ENCODE measurements around the gene OR8J1. TPM values are rescaled to one million over a fixed set of nuclear protein-coding genes. Genes with fewer than 3 reads are reported as not detected.
"Not testable (repeated sequence)": the region's sequence is repeated elsewhere in the genome, so short reads cannot be mapped to it uniquely, and the experiment has no call there.

The OR8J1 gene
- polyA plus RNA-seq, result not detected

GRCh38 chr11:56353991-56354390 is at the start of gene OR8J1:
Gene OR8J1 (plus strand): TSS chr11:56354291. CDS start chr11:56360247, 5,956 bp downstream.
- Mint-ChIP-seq H3K4me1 (no peaks in the 10 kb centered on the region), H3K9me3 (peaks cover 2 to 8% (median 3%) of the 10 kb centered on the region in 3 donors), H3K27me3 (no peaks in the 10 kb centered on the region), H3K36me3 (peaks cover 3% of the 10 kb centered on the region), H3K4me3 (no peak within 1 kb of the TSS), H3K27ac (no peak within 1 kb of the TSS)

GRCh38 chr11:56307836-56308235 is 46.3 kb upstream of the OR8J1 start:
- Mint-ChIP-seq H3K9me3 (peaks cover 4 to 21% (median 5%) of the 10 kb centered on the region in 3 donors), H3K4me3 (no peak overlapping the region), H3K27ac (no peak overlapping the region), H3K27me3 (no peaks in the 10 kb centered on the region), H3K36me3 (no peaks in the 10 kb centered on the region), H3K4me1 (no peaks in the 10 kb centered on the region)

- Mint-ChIP-seq H3K27me3 (no peaks in the 10 kb centered on the region), H3K9me3 (peaks cover 2 to 7% (median 5%) of the 10 kb centered on the region in 3 donors), H3K36me3 (no peaks in the 10 kb centered on the region), H3K4me3 (no peak within 1 kb of the TSS), H3K27ac (no peak within 1 kb of the TSS), H3K4me1 (no peaks in the 10 kb centered on the region)
Observed at GRCh38 chr11:56314844-56315243, 39.2 kb upstream of the OR8J1 start, which contains the start of gene OR8K3. Gene OR8K3 (plus strand): TSS chr11:56315144. CDS start chr11:56318307, 3,163 bp downstream.

GRCh38 chr11:56331861-56332491 is 22.1 kb upstream of the OR8J1 start:
- H3K36me3 Mint-ChIP-seq, result no peaks in the 10 kb centered on the region
- peaks cover 2 to 4% (median 4%) of the 10 kb centered on the region in 3 donors for H3K9me3 Mint-ChIP-seq
- H3K27ac Mint-ChIP-seq, result no peak overlapping the region
- H3K4me1 Mint-ChIP-seq, result no peaks in the 10 kb centered on the region
- no peak overlapping the region for H3K4me3 Mint-ChIP-seq
- no peaks in the 10 kb centered on the region for H3K27me3 Mint-ChIP-seq

GRCh38 chr11:56333156-56333555 is 20.9 kb upstream of the OR8J1 start:
- no peak overlapping the region for H3K27ac Mint-ChIP-seq
- H3K4me3 Mint-ChIP-seq, result no peak overlapping the region
- no peaks in the 10 kb centered on the region for H3K4me1 Mint-ChIP-seq
- H3K36me3 Mint-ChIP-seq, result no peaks in the 10 kb centered on the region
- no peaks in the 10 kb centered on the region for H3K27me3 Mint-ChIP-seq
- H3K9me3 Mint-ChIP-seq, result peaks cover 2 to 10% (median 2%) of the 10 kb centered on the region in 3 donors

GRCh38 chr11:56340289-56340688 is 13.8 kb upstream of the OR8J1 start:
- no peak overlapping the region for H3K4me3 Mint-ChIP-seq
- no peaks in the 10 kb centered on the region for H3K4me1 Mint-ChIP-seq
- peaks cover 2 to 22% (median 3%) of the 10 kb centered on the region in 3 donors for H3K9me3 Mint-ChIP-seq
- H3K36me3 Mint-ChIP-seq, result no peaks in the 10 kb centered on the region
- H3K27me3 Mint-ChIP-seq, result no peaks in the 10 kb centered on the region
- H3K27ac Mint-ChIP-seq, result no peak overlapping the region

- peaks cover 0 to 17% (median 1%) of the 10 kb centered on the region in 3 donors for H3K9me3 Mint-ChIP-seq
- H3K36me3 Mint-ChIP-seq, result no peaks in the 10 kb centered on the region
- no peak within 1 kb of the TSS for H3K4me3 Mint-ChIP-seq
- no peaks in the 10 kb centered on the region for H3K27me3 Mint-ChIP-seq
- peak within 1 kb of the TSS in 1 of 3 donors; percentile 67 for H3K27ac Mint-ChIP-seq
- no peaks in the 10 kb centered on the region for H3K4me1 Mint-ChIP-seq
Observed at GRCh38 chr11:56345739-56346138, 8.4 kb upstream of the OR8J1 start, which contains the start of gene OR8K1. Gene OR8K1 (plus strand): TSS chr11:56346039. CDS start chr11:56346039, 0 bp downstream.

GRCh38 chr11:56375324-56375723 is 21.2 kb downstream of the OR8J1 start, which contains the start of gene OR8U1:
Gene OR8U1 (plus strand): TSS chr11:56375624. CDS start chr11:56375624, 0 bp downstream.
- H3K27me3 Mint-ChIP-seq, result no peaks in the 10 kb centered on the region
- no peaks in the 10 kb centered on the region for H3K36me3 Mint-ChIP-seq
- H3K4me1 Mint-ChIP-seq, result no peaks in the 10 kb centered on the region
- no peak within 1 kb of the TSS for H3K4me3 Mint-ChIP-seq
- H3K27ac Mint-ChIP-seq, result no peak within 1 kb of the TSS
- H3K9me3 Mint-ChIP-seq, result peaks cover 1 to 14% (median 5%) of the 10 kb centered on the region in 3 donors

GRCh38 chr11:56380120-56380519 is 26.0 kb downstream of the OR8J1 start:
- Mint-ChIP-seq H3K4me3 (no peak overlapping the region), H3K27me3 (no peaks in the 10 kb centered on the region), H3K4me1 (no peaks in the 10 kb centered on the region), H3K36me3 (no peaks in the 10 kb centered on the region), H3K9me3 (peaks cover 0 to 6% (median 3%) of the 10 kb centered on the region in 3 donors), H3K27ac (no peak overlapping the region)

- Mint-ChIP-seq H3K27me3 (no peaks in the 10 kb centered on the region), H3K27ac (no peak overlapping the region), H3K36me3 (peaks cover 1% of the 10 kb centered on the region), H3K9me3 (peaks cover 0 to 5% (median 5%) of the 10 kb centered on the region in 3 donors), H3K4me3 (no peak overlapping the region), H3K4me1 (no peaks in the 10 kb centered on the region)
Observed at GRCh38 chr11:56394381-56394780, 40.3 kb downstream of the OR8J1 start.

GRCh38 chr11:56396047-56396446 is 42.0 kb downstream of the OR8J1 start:
- no peak overlapping the region for H3K27ac Mint-ChIP-seq
- no peaks in the 10 kb centered on the region for H3K27me3 Mint-ChIP-seq
- H3K4me3 Mint-ChIP-seq, result no peak overlapping the region
- H3K4me1 Mint-ChIP-seq, result no peaks in the 10 kb centered on the region
- H3K36me3 Mint-ChIP-seq, result peaks cover 1% of the 10 kb centered on the region
- H3K9me3 Mint-ChIP-seq, result peaks cover 0 to 5% (median 5%) of the 10 kb centered on the region in 3 donors

GRCh38 chr11:56401858-56402461 is 47.9 kb downstream of the OR8J1 start:
- not testable (repeated sequence) for H3K4me3 Mint-ChIP-seq, H3K27ac Mint-ChIP-seq, H3K36me3 Mint-ChIP-seq, H3K4me1 Mint-ChIP-seq, H3K27me3 Mint-ChIP-seq
- peaks cover 2 to 18% (median 4%) of the 10 kb centered on the region in 3 donors for H3K9me3 Mint-ChIP-seq

- H3K4me1 Mint-ChIP-seq, result no peaks in the 10 kb centered on the region
- H3K4me3 Mint-ChIP-seq, result no peak overlapping the region
- H3K27ac Mint-ChIP-seq, result no peak overlapping the region
- H3K27me3 Mint-ChIP-seq, result no peaks in the 10 kb centered on the region
- H3K9me3 Mint-ChIP-seq, result peaks cover 6 to 21% (median 12%) of the 10 kb centered on the region in 3 donors
- peaks cover 1% of the 10 kb centered on the region for H3K36me3 Mint-ChIP-seq
Observed at GRCh38 chr11:56404393-56404792, 50.3 kb downstream of the OR8J1 start.

GRCh38 chr11:56410801-56411200 is 56.7 kb downstream of the OR8J1 start:
- no peak overlapping the region for H3K4me3 Mint-ChIP-seq
- peaks cover 1% of the 10 kb centered on the region for H3K36me3 Mint-ChIP-seq
- H3K27me3 Mint-ChIP-seq, result no peaks in the 10 kb centered on the region
- no peak overlapping the region for H3K27ac Mint-ChIP-seq
- H3K4me1 Mint-ChIP-seq, result no peaks in the 10 kb centered on the region
- peaks cover 11 to 20% (median 18%) of the 10 kb centered on the region in 3 donors for H3K9me3 Mint-ChIP-seq
